Stromal cell of bone marrow (primary cell): Measurements from ENCODE around the gene GRID2.
"Not testable (repeated sequence)": the region's sequence is repeated elsewhere in the genome, so short reads cannot be mapped to it uniquely, and the experiment has no call there.

Experiments used
- DNase-seq: peaks from one replicate; pipeline ENCODE4 v3.0.0-alpha.2; 2012; ENCODE audit warnings: low read depth

Gene GRID2

GRCh38 chr4:93317561-93317960, 1013.8 kb downstream of the GRID2 start:
- DNase-seq: no peak

GRCh38 chr4:93319041-93319440, 1015.3 kb downstream of the GRID2 start:
- no peak for DNase-seq

- DNase-seq: no peak
Observed at GRCh38 chr4:93320356-93320755, 1016.6 kb downstream of the GRID2 start.

- no peak for DNase-seq
Observed at GRCh38 chr4:93327346-93327745, 1023.6 kb downstream of the GRID2 start.

- no peak for DNase-seq
Observed at GRCh38 chr4:93334003-93334402, 1030.2 kb downstream of the GRID2 start.

- no peak for DNase-seq
Observed at GRCh38 chr4:93337196-93337595, 1033.4 kb downstream of the GRID2 start.

- no peak for DNase-seq
Observed at GRCh38 chr4:93342738-93343137, 1039.0 kb downstream of the GRID2 start.

- no peak for DNase-seq
Observed at GRCh38 chr4:93346840-93347239, 1043.1 kb downstream of the GRID2 start.

GRCh38 chr4:93348896-93349295, 1045.1 kb downstream of the GRID2 start:
- no peak for DNase-seq

- no peak for DNase-seq
Observed at GRCh38 chr4:93351846-93352245, 1048.1 kb downstream of the GRID2 start.

- DNase-seq: no peak
Observed at GRCh38 chr4:93355411-93355810, 1051.6 kb downstream of the GRID2 start.

- no peak for DNase-seq
Observed at GRCh38 chr4:93359586-93359985, 1055.8 kb downstream of the GRID2 start.

GRCh38 chr4:93366169-93366755, 1062.5 kb downstream of the GRID2 start:
- not testable (repeated sequence) for DNase-seq

- DNase-seq: no peak
Observed at GRCh38 chr4:93368968-93369367, 1065.2 kb downstream of the GRID2 start.

GRCh38 chr4:93370256-93370655, 1066.5 kb downstream of the GRID2 start:
- no peak for DNase-seq

- no peak for DNase-seq
Observed at GRCh38 chr4:93373893-93374860, 1070.4 kb downstream of the GRID2 start.

- no peak for DNase-seq
Observed at GRCh38 chr4:93384241-93384640, 1080.5 kb downstream of the GRID2 start.

GRCh38 chr4:93384887-93385286, 1081.1 kb downstream of the GRID2 start:
- DNase-seq: peak; percentile 1

- peak; percentile 4 for DNase-seq
Observed at GRCh38 chr4:93394545-93395081, 1090.8 kb downstream of the GRID2 start.

- DNase-seq: peak; percentile 1
Observed at GRCh38 chr4:93396272-93396671, 1092.5 kb downstream of the GRID2 start.

- no peak for DNase-seq
Observed at GRCh38 chr4:93403571-93403970, 1099.8 kb downstream of the GRID2 start.

- no peak for DNase-seq
Observed at GRCh38 chr4:93407493-93408275, 1103.9 kb downstream of the GRID2 start.
